ENCODE measurements around the gene TRAK2.

DNA sequence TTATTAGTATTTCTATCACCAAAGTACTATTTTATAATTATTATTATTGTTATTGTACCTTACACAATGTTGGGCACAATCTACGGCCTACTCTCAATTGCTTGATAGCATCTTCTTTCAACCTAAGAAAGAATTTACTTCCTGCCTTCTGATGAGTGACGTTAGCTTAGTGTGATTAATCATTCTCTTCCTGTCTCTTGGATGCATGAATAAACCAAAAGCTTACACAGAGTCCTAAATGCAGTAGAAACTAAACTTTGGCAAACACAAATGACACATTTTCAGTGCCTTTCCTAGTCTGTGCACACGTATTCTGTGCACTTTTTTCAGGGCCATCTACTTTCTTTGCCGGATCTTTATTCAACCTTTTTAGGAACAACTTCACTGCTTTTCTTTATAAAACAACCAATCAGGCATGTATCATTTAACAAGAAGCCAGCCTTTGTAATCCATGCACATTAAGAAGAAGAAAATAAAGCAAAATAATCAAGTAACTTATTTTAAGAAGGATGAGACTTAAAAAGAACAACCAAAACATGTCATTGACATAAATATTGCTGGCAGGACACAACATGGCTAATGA, 19.1 kb downstream of the TRAK2 start:
- TF ChIP-seq, protein P1, sequence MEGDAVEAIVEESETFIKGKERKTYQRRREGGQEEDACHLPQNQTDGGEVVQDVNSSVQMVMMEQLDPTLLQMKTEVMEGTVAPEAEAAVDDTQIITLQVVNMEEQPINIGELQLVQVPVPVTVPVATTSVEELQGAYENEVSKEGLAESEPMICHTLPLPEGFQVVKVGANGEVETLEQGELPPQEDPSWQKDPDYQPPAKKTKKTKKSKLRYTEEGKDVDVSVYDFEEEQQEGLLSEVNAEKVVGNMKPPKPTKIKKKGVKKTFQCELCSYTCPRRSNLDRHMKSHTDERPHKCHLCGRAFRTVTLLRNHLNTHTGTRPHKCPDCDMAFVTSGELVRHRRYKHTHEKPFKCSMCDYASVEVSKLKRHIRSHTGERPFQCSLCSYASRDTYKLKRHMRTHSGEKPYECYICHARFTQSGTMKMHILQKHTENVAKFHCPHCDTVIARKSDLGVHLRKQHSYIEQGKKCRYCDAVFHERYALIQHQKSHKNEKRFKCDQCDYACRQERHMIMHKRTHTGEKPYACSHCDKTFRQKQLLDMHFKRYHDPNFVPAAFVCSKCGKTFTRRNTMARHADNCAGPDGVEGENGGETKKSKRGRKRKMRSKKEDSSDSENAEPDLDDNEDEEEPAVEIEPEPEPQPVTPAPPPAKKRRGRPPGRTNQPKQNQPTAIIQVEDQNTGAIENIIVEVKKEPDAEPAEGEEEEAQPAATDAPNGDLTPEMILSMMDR (IDR thresholded peaks at IDR 0.05 in 8 of 11, conservative IDR thresholded peaks at IDR 0.05 in 3 of 11): no peak
- TF ChIP-seq POLR2AphosphoS5 (IDR thresholded peaks at IDR 0.05) (no peak), POLR2A (IDR thresholded peaks at IDR 0.05) (no peak)
